Skeletal muscle satellite cell (primary cell): ENCODE measurements around the gene FKBP7.

Experiments
- H3K27me3 ChIP-seq: 2 replicates; pipeline ENCODE4 v1.7.0; 2013; ENCODE audit warnings: low read length; ENCODE audit not compliant: control insufficient read depth, insufficient read depth
- H3K36me3 ChIP-seq: 2 replicates; pipeline ENCODE4 v1.7.0; 2013; ENCODE audit warnings: mild to moderate bottlenecking, control low read depth, low read length; ENCODE audit not compliant: insufficient read depth
- H3K4me1 ChIP-seq: 2 replicates; pipeline ENCODE4 v1.7.0; 2013; ENCODE audit warnings: low read length; ENCODE audit not compliant: control insufficient read depth, insufficient read depth
- H3K4me2 ChIP-seq: 2 replicates; pipeline ENCODE4 v1.7.0; 2013; ENCODE audit warnings: mild to moderate bottlenecking, low read length
- H3K4me3 ChIP-seq: 2 replicates; pipeline ENCODE4 v1.7.0; 2013; ENCODE audit warnings: low read length
- H3K9ac ChIP-seq: 2 replicates; pipeline ENCODE4 v1.7.0; 2013; ENCODE audit warnings: mild to moderate bottlenecking, low read depth, low read length, moderate library complexity
- H3K9me3 ChIP-seq: replicated peaks from 2 replicates; pipeline ENCODE4 v1.7.0; 2013; ENCODE audit warnings: mild to moderate bottlenecking, control low read depth, low read length

Gene FKBP7

GRCh38 chr2:178415979-178416378 lies 62.4 kb downstream of the FKBP7 start:
- H3K9me3 ChIP-seq: no peaks in the 10 kb centered on the region
- H3K36me3 ChIP-seq: no peaks in the 10 kb centered on the region
- peaks cover 7% of the 10 kb centered on the region for H3K4me1 ChIP-seq
- no peak overlapping the region for H3K9ac ChIP-seq
- no peaks in the 10 kb centered on the region for H3K27me3 ChIP-seq
- no peak overlapping the region for H3K4me3 ChIP-seq
- H3K4me2 ChIP-seq: no peak overlapping the region

- peak overlapping the region; percentile 82 for H3K4me3 ChIP-seq
- H3K9ac ChIP-seq: peak overlapping the region; percentile 98
- no peaks in the 10 kb centered on the region for H3K36me3 ChIP-seq
- H3K9me3 ChIP-seq: no peaks in the 10 kb centered on the region
- no peaks in the 10 kb centered on the region for H3K27me3 ChIP-seq
- peak overlapping the region; percentile 88 for H3K4me2 ChIP-seq
- H3K4me1 ChIP-seq: peaks cover 7% of the 10 kb centered on the region
These were observed 63.8 kb downstream of the FKBP7 start for GRCh38 chr2:178414266-178415247.
